Caco-2 (cell line): ENCODE measurements around the gene PARP3. TPM values are rescaled to one million over a fixed set of nuclear protein-coding genes. Genes with fewer than 3 reads are reported as not detected.

ENCODE experiments used
- BruUV-seq: library from RNA; stranded (reverse); fragments of 400-500 nt; replicated peaks from 2 replicates; lab custom pipeline; 2021; lab: Mats Ljungman, UMichigan
- CTCF ChIA-PET: fragments of 300-600 bp; sonication (Branson Sonifier 250); formaldehyde crosslinking; loops from one replicate; lab custom pipeline; 2022; ENCODE audit warnings: antibody characterized with exemption; lab: Charles Lee
- POLR2A ChIA-PET: fragments of 300-600 bp; sonication (Branson Sonifier 250); formaldehyde crosslinking; loops from one replicate; lab custom pipeline; 2022; ENCODE audit warnings: antibody characterized with exemption; lab: Charles Lee
- DNase-seq, 2 experiments: peaks; one replicate each; pipeline versions ENCODE4 v3.0.0 to v3.0.0-alpha.2; 2020 to 2022
- H3K27me3 ChIP-seq: replicated peaks from 2 replicates; pipeline ENCODE4 v1.6.0; 2011; ENCODE audit warnings: low read length; ENCODE audit not compliant: control insufficient read depth, insufficient read depth
- H3K36me3 ChIP-seq: 2 replicates; pipeline ENCODE4 v1.5.1; 2011; ENCODE audit warnings: low read length; ENCODE audit not compliant: control insufficient read depth, insufficient read depth
- H3K4me1 ChIP-seq: fragments of 250-450 bp; sonication (Bioruptor Pico); 2 replicates; pipeline ENCODE4 v1.5.1; 2020; ENCODE audit warnings: mild to moderate bottlenecking
- H3K4me3 ChIP-seq: 2 replicates; pipeline ENCODE4 v1.5.1; 2011; ENCODE audit warnings: low read depth, mild to moderate bottlenecking, control low read depth, low read length
- H3K9me3 ChIP-seq: fragments of 250-450 bp; sonication (Bioruptor Pico); 2 replicates; pipeline ENCODE4 v1.5.1; 2020; ENCODE audit warnings: mild to moderate bottlenecking, moderate library complexity
- H3K27ac Mint-ChIP-seq: one replicate; pipeline ENCODE4 v1.8.0; 2022; ENCODE audit warnings: mixed read lengths; ENCODE audit not compliant: unreplicated experiment
- H3K27me3 Mint-ChIP-seq: one replicate; pipeline ENCODE4 v1.8.0; 2022; ENCODE audit warnings: mixed read lengths; ENCODE audit not compliant: insufficient read depth, unreplicated experiment
- H3K36me3 Mint-ChIP-seq: one replicate; pipeline ENCODE4 v1.8.0; 2022; ENCODE audit warnings: mild to moderate bottlenecking, mixed read lengths; ENCODE audit not compliant: insufficient read depth, unreplicated experiment
- H3K4me1 Mint-ChIP-seq: one replicate; pipeline ENCODE4 v1.8.0; 2022; ENCODE audit warnings: low read depth, mixed read lengths; ENCODE audit not compliant: unreplicated experiment
- H3K4me3 Mint-ChIP-seq: one replicate; pipeline ENCODE4 v1.8.0; 2022; ENCODE audit warnings: mild to moderate bottlenecking, moderate library complexity, mixed read lengths; ENCODE audit not compliant: unreplicated experiment
- H3K9me3 Mint-ChIP-seq: one replicate; pipeline ENCODE4 v1.8.0; 2022; ENCODE audit warnings: mixed read lengths; ENCODE audit not compliant: unreplicated experiment
- CTCF ChIP-seq, 2 experiments: fragments of 200-600 bp in 1 of 2; IDR thresholded peaks; 1 replicate in 1 of 2; 2 replicates in 1 of 2; pipeline versions ENCODE4 v1.5.1 to v1.8.0; 2011 to 2022; ENCODE audit warnings: antibody characterized with exemption in 1 of 2, control low read depth in 1 of 2, inconsistent platforms in 1 of 2, low read depth in 1 of 2, low read length in 1 of 2, mild to moderate bottlenecking in 1 of 2, moderate library complexity in 1 of 2; ENCODE audit not compliant: insufficient read depth in 1 of 2, severe bottlenecking in 1 of 2, unreplicated experiment in 1 of 2
- intact Hi-C: fragments of 100-400 bp; cut with micrococcal nuclease; formaldehyde crosslinking; loops from one replicate; pipeline ENCODE4 v1.10.0; 2022; ENCODE audit not compliant: unreplicated experiment
- total RNA-seq: library from RNA; stranded (reverse); gene quantifications from 2 replicates; pipeline ENCODE4 v1.2.3, GENCODE V29; 2022

PARP3 gene
- total RNA-seq, 1 experiment from 2014 or later: 3.3 TPM

DNA sequence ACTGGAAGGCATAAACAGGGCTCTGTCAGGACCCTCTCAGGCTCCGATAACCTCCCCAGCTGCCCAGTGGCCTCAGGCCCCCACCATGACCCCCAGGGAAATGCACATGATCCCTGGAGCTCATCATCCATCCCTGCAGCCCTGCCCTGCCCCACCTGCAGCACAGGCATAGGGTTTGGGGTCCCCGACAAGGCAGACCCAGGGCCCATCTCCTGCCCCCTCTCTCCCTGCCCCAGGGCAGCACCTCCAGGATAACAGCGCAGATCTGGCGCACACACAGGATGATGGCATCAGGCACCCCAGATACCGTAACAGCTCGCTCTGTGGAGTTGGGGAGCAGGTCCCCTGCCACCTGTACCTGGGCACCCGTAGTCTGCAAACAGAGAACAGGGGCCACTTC, 17.5 kb downstream of the PARP3 start:
- H3K27ac Mint-ChIP-seq: no peak overlapping the region
- H3K9me3 Mint-ChIP-seq: no peaks in the 10 kb centered on the region
- H3K27me3 Mint-ChIP-seq: no peaks in the 10 kb centered on the region
- H3K4me3 ChIP-seq: no peak overlapping the region
- ChIA-PET CTCF (no interaction called here), POLR2A (no interaction called here)
- H3K36me3 Mint-ChIP-seq: peaks cover 1% of the 10 kb centered on the region
- no peak for DNase-seq
- BruUV-seq: no TSS peak
- intact Hi-C loops: no loop called here
- no peak overlapping the region for H3K4me3 Mint-ChIP-seq
- H3K9me3 ChIP-seq: no peaks in the 10 kb centered on the region
- no peak for TF ChIP-seq CTCF (IDR thresholded peaks at IDR 0.05; ENCODE audit: insufficient read depth in 1 of 2, low read depth in 1 of 2, low read length in 1 of 2, severe bottlenecking in 1 of 2, unreplicated experiment in 1 of 2)
- H3K4me1 ChIP-seq: no peaks in the 10 kb centered on the region
- no peaks in the 10 kb centered on the region for H3K4me1 Mint-ChIP-seq
- no peaks in the 10 kb centered on the region for H3K27me3 ChIP-seq
- H3K36me3 ChIP-seq: no peaks in the 10 kb centered on the region

DNA sequence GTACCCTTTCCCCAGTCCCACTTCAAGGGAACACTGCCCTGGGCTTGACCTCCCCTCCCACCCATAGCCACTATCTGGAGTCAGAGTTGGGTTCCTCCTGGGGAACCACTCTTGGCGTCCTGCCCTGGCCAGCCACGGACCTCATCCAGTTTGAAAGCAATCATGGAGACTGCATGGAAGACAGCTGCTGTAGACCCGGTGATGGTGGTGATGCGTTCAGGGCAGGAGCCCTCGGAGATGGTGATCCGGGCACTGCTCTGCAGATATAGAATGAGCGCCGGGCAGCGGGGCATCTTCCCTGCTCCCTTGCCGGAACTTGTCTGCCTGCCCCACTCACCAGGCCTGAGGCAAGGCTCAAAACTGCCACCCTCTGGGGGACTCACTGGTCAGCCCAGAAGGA, 18.2 kb downstream of the PARP3 start:
- intact Hi-C loops: no loop called here
- H3K27me3 Mint-ChIP-seq: no peaks in the 10 kb centered on the region
- Histone ChIP-seq H3K36me3 (no peaks in the 10 kb centered on the region), H3K4me3 (no peak overlapping the region), H3K9me3 (no peaks in the 10 kb centered on the region), H3K4me1 (no peaks in the 10 kb centered on the region), H3K27me3 (no peaks in the 10 kb centered on the region)
- TF ChIP-seq CTCF (IDR thresholded peaks at IDR 0.05; ENCODE audit: insufficient read depth in 1 of 2, low read depth in 1 of 2, low read length in 1 of 2, severe bottlenecking in 1 of 2, unreplicated experiment in 1 of 2): no peak
- ChIA-PET CTCF (no interaction called here), POLR2A (no interaction called here)
- H3K4me1 Mint-ChIP-seq: peaks cover 4% of the 10 kb centered on the region
- H3K4me3 Mint-ChIP-seq: no peak overlapping the region
- H3K36me3 Mint-ChIP-seq: peaks cover 6% of the 10 kb centered on the region
- H3K9me3 Mint-ChIP-seq: no peaks in the 10 kb centered on the region
- no TSS peak for BruUV-seq
- no peak overlapping the region for H3K27ac Mint-ChIP-seq
- no peak for DNase-seq

DNA sequence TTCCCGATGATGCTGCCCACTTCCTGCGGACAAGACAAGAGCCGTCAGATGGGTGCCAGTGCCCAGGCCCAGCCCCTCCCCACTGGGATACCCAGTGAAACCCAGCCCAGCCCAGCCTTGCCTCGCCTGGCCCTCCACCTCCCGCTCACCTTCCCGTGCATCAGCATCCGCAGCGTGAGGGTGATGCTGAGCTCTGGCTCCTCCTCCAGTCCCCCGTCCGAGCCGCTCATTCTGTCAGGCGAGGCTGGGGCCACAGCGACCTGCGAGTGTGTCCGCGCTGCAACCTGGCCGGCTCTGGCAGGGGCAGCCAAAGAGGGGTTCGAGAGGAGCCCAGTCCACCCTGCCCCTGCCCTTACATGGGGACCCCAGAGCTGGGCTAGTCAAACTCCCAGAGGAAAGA, 18.8 kb downstream of the PARP3 start:
- H3K4me3 Mint-ChIP-seq: no peak overlapping the region
- POLR2A ChIA-PET: no interaction called here
- Histone ChIP-seq H3K9me3 (no peaks in the 10 kb centered on the region), H3K4me3 (no peak overlapping the region), H3K4me1 (no peaks in the 10 kb centered on the region), H3K27me3 (no peaks in the 10 kb centered on the region), H3K36me3 (no peaks in the 10 kb centered on the region)
- no peaks in the 10 kb centered on the region for H3K27me3 Mint-ChIP-seq
- H3K9me3 Mint-ChIP-seq: no peaks in the 10 kb centered on the region
- H3K36me3 Mint-ChIP-seq: peaks cover 6% of the 10 kb centered on the region
- no peak for TF ChIP-seq CTCF (IDR thresholded peaks at IDR 0.05; ENCODE audit: insufficient read depth in 1 of 2, low read depth in 1 of 2, low read length in 1 of 2, severe bottlenecking in 1 of 2, unreplicated experiment in 1 of 2)
- peaks cover 10% of the 10 kb centered on the region for H3K4me1 Mint-ChIP-seq
- intact Hi-C loops: no loop called here
- no peak overlapping the region for H3K27ac Mint-ChIP-seq
- CTCF ChIA-PET: no interaction called here
- no TSS peak for BruUV-seq
- DNase-seq: no peak
